HCT116 (cell line): ENCODE data around the gene HEATR5A. TPM values are rescaled to one million over a fixed set of nuclear protein-coding genes. Genes with fewer than 3 reads are reported as not detected.

Source experiments
- ATAC-seq: fragments of 200-7000 bp; cut with Tn5 transposase; 2 replicates; pipeline ENCODE4 v1.9.1; 2020; ENCODE audit warnings: mild to moderate bottlenecking, moderate library complexity
- BruUV-seq: library from RNA; stranded (reverse); fragments of 400-500 nt; replicated peaks from 2 replicates; lab custom pipeline; 2021; lab: Mats Ljungman, UMichigan
- CTCF ChIA-PET: fragments of 300-600 bp; sonication (Branson Sonifier 250); formaldehyde crosslinking; loops from one replicate; lab custom pipeline; 2021; ENCODE audit warnings: antibody characterized with exemption; lab: Charles Lee
- POLR2A ChIA-PET: fragments of 300-600, 350-600 bp; sonication (Branson Sonifier 250); formaldehyde crosslinking; loops from one replicate; lab custom pipeline; 2021; ENCODE audit warnings: antibody characterized with exemption; lab: Charles Lee
- RAD21 ChIA-PET, 2 experiments: fragments of 300-600 bp; sonication (Branson Sonifier 250); formaldehyde crosslinking; loops; one replicate each; lab custom pipeline; 2023; ENCODE audit warnings: low total read pairs in 2 of 2; ENCODE audit not compliant: uncharacterized antibody in 2 of 2, unreplicated experiment in 2 of 2, low non-redundant PET in 1 of 2; lab: Charles Lee
- DNase-seq: peaks from one replicate; pipeline ENCODE4 v3.0.0-alpha.2; 2010; ENCODE audit warnings: low read depth, low spot score
- H2AFZ ChIP-seq: fragments of 200-600 bp; shearing (Covaris generic), sonication (generic); 2 replicates; pipeline ENCODE4 v1.6.1; 2017; ENCODE audit warnings: low read depth, mixed run types, mixed read lengths, antibody characterized with exemption, low read length; ENCODE audit not compliant: poor library complexity, severe bottlenecking
- H3K27ac ChIP-seq: 2 replicates; pipeline ENCODE4 v1.5.1; 2012; ENCODE audit warnings: low read depth, low read length
- H3K27me3 ChIP-seq: fragments of 200-600 bp; sonication (generic); 2 replicates; pipeline ENCODE4 v1.6.1; 2016; ENCODE audit warnings: mixed run types, low read length, mixed read lengths; ENCODE audit not compliant: insufficient read depth
- H3K36me3 ChIP-seq, 2 experiments: fragments of 200-500 bp in 1 of 2; fragments of 200-600 bp in 1 of 2; sonication (Bioruptor generic) in 1 of 2; sonication (generic) in 1 of 2; 2 replicates each; pipeline versions ENCODE4 v1.5.1 to v1.6.1; 2014 to 2016; ENCODE audit warnings: low read length in 2 of 2, inconsistent platforms in 1 of 2, mixed read lengths in 1 of 2, mixed run types in 1 of 2; ENCODE audit not compliant: insufficient read depth in 2 of 2, control insufficient read depth in 1 of 2
- H3K4me1 ChIP-seq, 2 experiments: fragments of 200-600 bp in 1 of 2; sonication (generic) in 1 of 2; 2 replicates each; pipeline versions ENCODE4 v1.5.1 to v1.6.1; 2012 to 2017; ENCODE audit warnings: low read length in 2 of 2, inconsistent platforms in 1 of 2, mild to moderate bottlenecking in 1 of 2, mixed read lengths in 1 of 2, mixed run types in 1 of 2, moderate library complexity in 1 of 2; ENCODE audit not compliant: insufficient read depth in 2 of 2, control insufficient read depth in 1 of 2
- H3K4me2 ChIP-seq: fragments of 200-600 bp; sonication (generic); 2 replicates; pipeline ENCODE4 v1.6.1; 2017; ENCODE audit warnings: mixed run types, low read length, mixed read lengths
- H3K4me3 ChIP-seq, 2 experiments: fragments of 200-600 bp in 1 of 2; sonication (generic) in 1 of 2; replicated peaks in 1 of 2; 2 replicates each; pipeline ENCODE4 v1.5.1; 2011 to 2016; ENCODE audit warnings: low read length in 2 of 2, control low read depth in 1 of 2, low read depth in 1 of 2, mild to moderate bottlenecking in 1 of 2, mixed read lengths in 1 of 2, mixed run types in 1 of 2
- H3K79me2 ChIP-seq: fragments of 200-600 bp; sonication (generic); 2 replicates; pipeline ENCODE4 v1.6.1; 2017; ENCODE audit warnings: mild to moderate bottlenecking, mixed run types, low read length, moderate library complexity, mixed read lengths; ENCODE audit not compliant: insufficient read depth
- H3K9ac ChIP-seq: fragments of 200-600 bp; sonication (generic); 2 replicates; pipeline ENCODE4 v1.6.1; 2016; ENCODE audit warnings: low read length, mixed read lengths
- H3K9me2 ChIP-seq: fragments of 200-600 bp; sonication (generic), shearing (Covaris generic); 2 replicates; pipeline ENCODE4 v1.6.1; 2017; ENCODE audit warnings: mixed run types, mild to moderate bottlenecking, moderate library complexity; ENCODE audit not compliant: insufficient read depth
- H3K9me3 ChIP-seq, 2 experiments: fragments of 200-500 bp in 1 of 2; fragments of 200-600 bp in 1 of 2; sonication (Bioruptor generic) in 1 of 2; sonication (generic) in 1 of 2; 2 replicates each; pipeline ENCODE4 v1.6.1; 2014 to 2017; ENCODE audit warnings: low read length in 2 of 2, mixed read lengths in 2 of 2, inconsistent platforms in 1 of 2, low read depth in 1 of 2, mild to moderate bottlenecking in 1 of 2, mixed run types in 1 of 2, moderate library complexity in 1 of 2; ENCODE audit not compliant: control insufficient read depth in 1 of 2, insufficient read depth in 1 of 2
- H4K20me1 ChIP-seq: fragments of 200-600 bp; sonication (generic), shearing (Covaris generic); 2 replicates; pipeline ENCODE4 v1.6.1; 2017; ENCODE audit warnings: mixed run types, mild to moderate bottlenecking, moderate library complexity; ENCODE audit not compliant: insufficient read depth
- CBX3 ChIP-seq: IDR thresholded peaks from 2 replicates; pipeline ENCODE4 v1.6.1; 2012; ENCODE audit warnings: low read depth
- CEBPB ChIP-seq: IDR thresholded peaks from 2 replicates; pipeline ENCODE4 v1.6.1; 2012; ENCODE audit warnings: low read depth
- EGR1 ChIP-seq: IDR thresholded peaks from 2 replicates; pipeline ENCODE4 v1.6.1; 2012; ENCODE audit warnings: low read depth
- ELF1 ChIP-seq: IDR thresholded peaks from 2 replicates; pipeline ENCODE4 v1.6.1; 2012; ENCODE audit warnings: low read depth, borderline replicate concordance
- EZH2 ChIP-seq: fragments of 200-600 bp; sonication (generic); IDR thresholded peaks from 2 replicates; pipeline ENCODE4 v1.6.1; 2017; ENCODE audit warnings: antibody characterized with exemption, mixed run types
- EZH2phosphoT487 ChIP-seq: fragments of 200-600 bp; IDR thresholded peaks from 2 replicates; pipeline ENCODE4 v1.6.1; 2018; ENCODE audit warnings: antibody characterized with exemption, borderline replicate concordance
- JUND ChIP-seq: IDR thresholded peaks from 2 replicates; pipeline ENCODE4 v1.6.1; 2012
- POLR2A ChIP-seq: IDR thresholded peaks from 2 replicates; pipeline ENCODE4 v1.7.0; 2011; ENCODE audit warnings: borderline replicate concordance; ENCODE audit not compliant: insufficient read depth, insufficient read length; ENCODE audit errors: extremely low read depth
- POLR2AphosphoS5 ChIP-seq: IDR thresholded peaks from 2 replicates; pipeline ENCODE4 v1.6.1; 2011; ENCODE audit warnings: mild to moderate bottlenecking, low read depth, low read length, moderate library complexity
- SIN3A ChIP-seq: IDR thresholded peaks from 2 replicates; pipeline ENCODE4 v1.6.1; 2012; ENCODE audit warnings: low read depth
- SRF ChIP-seq: IDR thresholded peaks from 2 replicates; pipeline ENCODE4 v1.6.1; 2012; ENCODE audit warnings: low read depth
- TCF7L2 ChIP-seq: IDR thresholded peaks from 2 replicates; pipeline ENCODE4 v1.7.0; 2011; ENCODE audit warnings: borderline replicate concordance, inconsistent platforms; ENCODE audit not compliant: insufficient read depth, insufficient read length; ENCODE audit errors: extremely low read depth
- ZFX ChIP-seq: fragments of 450-650 bp; IDR thresholded peaks from 2 replicates; pipeline ENCODE4 v1.6.1; 2017
- intact Hi-C: fragments of 100-400 bp; cut with micrococcal nuclease; formaldehyde crosslinking; loops from 2 replicates; pipeline ENCODE4 v1.10.0; 2022
- total RNA-seq: library from RNA; stranded (reverse); gene quantifications from one replicate; pipeline ENCODE4 v1.2.1, GENCODE V29; 2021; ENCODE audit not compliant: unreplicated experiment
- TF ChIP-seq, protein P1 (sequence below), 3 experiments: fragments of 200-600 bp in 1 of 3; sonication (generic) in 1 of 3; IDR thresholded peaks in 2 of 3; conservative IDR thresholded peaks in 1 of 3; 2 replicates each; pipeline ENCODE4 v1.5.1; 2012 to 2017; ENCODE audit warnings: low read depth in 2 of 3, low read length in 2 of 3, antibody characterized with exemption in 1 of 3, borderline replicate concordance in 1 of 3, control low read depth in 1 of 3, mild to moderate bottlenecking in 1 of 3, mixed read lengths in 1 of 3, mixed run types in 1 of 3, moderate library complexity in 1 of 3; ENCODE audit not compliant: insufficient read depth in 1 of 3
- TF ChIP-seq, protein P2 (sequence below): IDR thresholded peaks from 2 replicates; pipeline ENCODE4 v1.6.1; 2012; ENCODE audit warnings: low read depth
- TF ChIP-seq, protein P3 (sequence below): IDR thresholded peaks from 2 replicates; pipeline ENCODE4 v1.6.1; 2012
- TF ChIP-seq, protein P4 (sequence below): IDR thresholded peaks from 2 replicates; pipeline ENCODE4 v1.6.1; 2011; ENCODE audit warnings: mild to moderate bottlenecking, low read length, moderate library complexity; ENCODE audit not compliant: insufficient replicate concordance; ENCODE audit errors: extremely low read depth
- TF ChIP-seq, protein P5 (sequence below): IDR thresholded peaks from 2 replicates; pipeline ENCODE4 v1.6.1; 2012

Gene HEATR5A
- total RNA-seq, 1 experiment from 2014 or later, result 20.9 TPM

DNA sequence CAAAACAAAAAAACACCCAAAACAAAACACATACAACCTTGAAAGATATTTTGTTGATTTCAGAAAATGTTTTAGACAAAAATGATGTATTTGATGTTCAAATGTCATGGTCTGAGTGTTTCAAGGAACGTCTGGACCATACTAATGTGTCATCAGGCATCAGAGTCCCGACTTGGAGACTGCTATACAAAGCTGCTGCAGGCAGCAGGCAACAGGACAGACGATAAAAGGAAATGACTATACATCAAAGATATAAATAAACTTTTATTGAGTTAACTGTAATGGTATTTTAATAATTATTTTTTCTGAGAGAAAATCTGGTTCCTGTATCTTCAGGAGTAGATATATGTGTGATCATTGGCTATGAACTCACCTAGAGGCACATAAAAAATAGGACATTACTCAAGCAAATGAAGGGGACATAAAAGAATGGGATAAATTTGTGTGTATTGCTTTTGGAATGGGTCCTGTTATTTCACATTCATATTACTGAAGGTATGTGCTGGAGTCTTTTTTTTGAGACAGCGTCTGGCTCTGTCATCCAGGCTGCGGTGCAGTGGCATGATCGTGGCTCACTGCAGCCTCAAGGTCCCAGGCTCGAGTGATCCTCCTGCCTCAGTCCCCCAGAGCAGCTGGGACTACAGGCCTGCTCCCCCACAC, 125.5 kb downstream of the HEATR5A start:
- no peaks in the 10 kb centered on the region for H4K20me1 ChIP-seq
- H3K36me3 ChIP-seq, result no peaks in the 10 kb centered on the region
- no peak overlapping the region for H3K4me3 ChIP-seq
- H2AFZ ChIP-seq, result no peak overlapping the region
- no peaks in the 10 kb centered on the region for H3K27me3 ChIP-seq
- H3K79me2 ChIP-seq, result no peaks in the 10 kb centered on the region
- RAD21 ChIA-PET, result no interaction called here
- DNase-seq (no peak), ATAC-seq (no peak)
- H3K4me1 ChIP-seq, result no peaks in the 10 kb centered on the region
- no TSS peak for BruUV-seq
- TF ChIP-seq CEBPB, result no peak
- TF ChIP-seq EZH2, result no peak
- no peak for TF ChIP-seq EGR1
- TF ChIP-seq SIN3A, result no peak
- no peak for TF ChIP-seq ZFX
- no peak for TF ChIP-seq POLR2AphosphoS5
- TF ChIP-seq TCF7L2, result no peak
- no peak for TF ChIP-seq JUND
- TF ChIP-seq POLR2A, result no peak
- TF ChIP-seq ELF1, result no peak
- TF ChIP-seq EZH2phosphoT487, result no peak
- TF ChIP-seq CBX3, result no peak
- TF ChIP-seq, protein P1, sequence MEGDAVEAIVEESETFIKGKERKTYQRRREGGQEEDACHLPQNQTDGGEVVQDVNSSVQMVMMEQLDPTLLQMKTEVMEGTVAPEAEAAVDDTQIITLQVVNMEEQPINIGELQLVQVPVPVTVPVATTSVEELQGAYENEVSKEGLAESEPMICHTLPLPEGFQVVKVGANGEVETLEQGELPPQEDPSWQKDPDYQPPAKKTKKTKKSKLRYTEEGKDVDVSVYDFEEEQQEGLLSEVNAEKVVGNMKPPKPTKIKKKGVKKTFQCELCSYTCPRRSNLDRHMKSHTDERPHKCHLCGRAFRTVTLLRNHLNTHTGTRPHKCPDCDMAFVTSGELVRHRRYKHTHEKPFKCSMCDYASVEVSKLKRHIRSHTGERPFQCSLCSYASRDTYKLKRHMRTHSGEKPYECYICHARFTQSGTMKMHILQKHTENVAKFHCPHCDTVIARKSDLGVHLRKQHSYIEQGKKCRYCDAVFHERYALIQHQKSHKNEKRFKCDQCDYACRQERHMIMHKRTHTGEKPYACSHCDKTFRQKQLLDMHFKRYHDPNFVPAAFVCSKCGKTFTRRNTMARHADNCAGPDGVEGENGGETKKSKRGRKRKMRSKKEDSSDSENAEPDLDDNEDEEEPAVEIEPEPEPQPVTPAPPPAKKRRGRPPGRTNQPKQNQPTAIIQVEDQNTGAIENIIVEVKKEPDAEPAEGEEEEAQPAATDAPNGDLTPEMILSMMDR (IDR thresholded peaks at IDR 0.05 in 2 of 3, conservative IDR thresholded peaks at IDR 0.05 in 1 of 3; ENCODE audit: borderline replicate concordance in 1 of 3, insufficient read depth in 1 of 3, low read depth in 2 of 3, low read length in 2 of 3), result no peak
- TF ChIP-seq, protein P2, sequence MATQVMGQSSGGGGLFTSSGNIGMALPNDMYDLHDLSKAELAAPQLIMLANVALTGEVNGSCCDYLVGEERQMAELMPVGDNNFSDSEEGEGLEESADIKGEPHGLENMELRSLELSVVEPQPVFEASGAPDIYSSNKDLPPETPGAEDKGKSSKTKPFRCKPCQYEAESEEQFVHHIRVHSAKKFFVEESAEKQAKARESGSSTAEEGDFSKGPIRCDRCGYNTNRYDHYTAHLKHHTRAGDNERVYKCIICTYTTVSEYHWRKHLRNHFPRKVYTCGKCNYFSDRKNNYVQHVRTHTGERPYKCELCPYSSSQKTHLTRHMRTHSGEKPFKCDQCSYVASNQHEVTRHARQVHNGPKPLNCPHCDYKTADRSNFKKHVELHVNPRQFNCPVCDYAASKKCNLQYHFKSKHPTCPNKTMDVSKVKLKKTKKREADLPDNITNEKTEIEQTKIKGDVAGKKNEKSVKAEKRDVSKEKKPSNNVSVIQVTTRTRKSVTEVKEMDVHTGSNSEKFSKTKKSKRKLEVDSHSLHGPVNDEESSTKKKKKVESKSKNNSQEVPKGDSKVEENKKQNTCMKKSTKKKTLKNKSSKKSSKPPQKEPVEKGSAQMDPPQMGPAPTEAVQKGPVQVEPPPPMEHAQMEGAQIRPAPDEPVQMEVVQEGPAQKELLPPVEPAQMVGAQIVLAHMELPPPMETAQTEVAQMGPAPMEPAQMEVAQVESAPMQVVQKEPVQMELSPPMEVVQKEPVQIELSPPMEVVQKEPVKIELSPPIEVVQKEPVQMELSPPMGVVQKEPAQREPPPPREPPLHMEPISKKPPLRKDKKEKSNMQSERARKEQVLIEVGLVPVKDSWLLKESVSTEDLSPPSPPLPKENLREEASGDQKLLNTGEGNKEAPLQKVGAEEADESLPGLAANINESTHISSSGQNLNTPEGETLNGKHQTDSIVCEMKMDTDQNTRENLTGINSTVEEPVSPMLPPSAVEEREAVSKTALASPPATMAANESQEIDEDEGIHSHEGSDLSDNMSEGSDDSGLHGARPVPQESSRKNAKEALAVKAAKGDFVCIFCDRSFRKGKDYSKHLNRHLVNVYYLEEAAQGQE, result no peak
- TF ChIP-seq SRF, result no peak
- TF ChIP-seq, protein P3, sequence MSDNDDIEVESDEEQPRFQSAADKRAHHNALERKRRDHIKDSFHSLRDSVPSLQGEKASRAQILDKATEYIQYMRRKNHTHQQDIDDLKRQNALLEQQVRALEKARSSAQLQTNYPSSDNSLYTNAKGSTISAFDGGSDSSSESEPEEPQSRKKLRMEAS, result no peak
- TF ChIP-seq, protein P4, sequence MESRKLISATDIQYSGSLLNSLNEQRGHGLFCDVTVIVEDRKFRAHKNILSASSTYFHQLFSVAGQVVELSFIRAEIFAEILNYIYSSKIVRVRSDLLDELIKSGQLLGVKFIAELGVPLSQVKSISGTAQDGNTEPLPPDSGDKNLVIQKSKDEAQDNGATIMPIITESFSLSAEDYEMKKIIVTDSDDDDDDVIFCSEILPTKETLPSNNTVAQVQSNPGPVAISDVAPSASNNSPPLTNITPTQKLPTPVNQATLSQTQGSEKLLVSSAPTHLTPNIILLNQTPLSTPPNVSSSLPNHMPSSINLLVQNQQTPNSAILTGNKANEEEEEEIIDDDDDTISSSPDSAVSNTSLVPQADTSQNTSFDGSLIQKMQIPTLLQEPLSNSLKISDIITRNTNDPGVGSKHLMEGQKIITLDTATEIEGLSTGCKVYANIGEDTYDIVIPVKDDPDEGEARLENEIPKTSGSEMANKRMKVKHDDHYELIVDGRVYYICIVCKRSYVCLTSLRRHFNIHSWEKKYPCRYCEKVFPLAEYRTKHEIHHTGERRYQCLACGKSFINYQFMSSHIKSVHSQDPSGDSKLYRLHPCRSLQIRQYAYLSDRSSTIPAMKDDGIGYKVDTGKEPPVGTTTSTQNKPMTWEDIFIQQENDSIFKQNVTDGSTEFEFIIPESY, result no peak
- TF ChIP-seq, protein P5, sequence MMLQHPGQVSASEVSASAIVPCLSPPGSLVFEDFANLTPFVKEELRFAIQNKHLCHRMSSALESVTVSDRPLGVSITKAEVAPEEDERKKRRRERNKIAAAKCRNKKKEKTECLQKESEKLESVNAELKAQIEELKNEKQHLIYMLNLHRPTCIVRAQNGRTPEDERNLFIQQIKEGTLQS, result no peak
- intact Hi-C loops, result no loop called here
- no peaks in the 10 kb centered on the region for H3K9me2 ChIP-seq
- no peaks in the 10 kb centered on the region for H3K9me3 ChIP-seq
- no peak overlapping the region for H3K9ac ChIP-seq
- no peak overlapping the region for H3K27ac ChIP-seq
- CTCF ChIA-PET, result no interaction called here
- H3K4me2 ChIP-seq, result no peak overlapping the region
- POLR2A ChIA-PET, result no interaction called here
